OCI-LY1 (cell line): ENCODE data around the gene SLC13A1.

Experiments
- H2AFZ ChIP-seq: fragments of 200-600 bp; sonication (generic), shearing (Covaris generic); 2 replicates; pipeline ENCODE4 v1.6.0; 2014; ENCODE audit warnings: antibody characterized with exemption, mild to moderate bottlenecking, low read length
- H3F3A ChIP-seq: fragments of 200-600 bp; sonication (generic), shearing (Covaris generic); 2 replicates; pipeline ENCODE4 v1.6.0; 2014; ENCODE audit warnings: mild to moderate bottlenecking, antibody characterized with exemption, low read length, moderate library complexity; ENCODE audit not compliant: insufficient read depth
- H3K27ac ChIP-seq: fragments of 200-600 bp; sonication (generic); 2 replicates; pipeline ENCODE4 v1.5.1; 2014; ENCODE audit warnings: low read length, mixed run types, mild to moderate bottlenecking, low read depth; ENCODE audit not compliant: poor library complexity, severe bottlenecking
- H3K27me3 ChIP-seq: fragments of 200-600 bp; sonication (generic); 2 replicates; pipeline ENCODE4 v1.6.0; 2014; ENCODE audit warnings: antibody characterized with exemption, mild to moderate bottlenecking, low read length, moderate library complexity; ENCODE audit not compliant: insufficient read depth
- H3K36me3 ChIP-seq: fragments of 200-600 bp; sonication (generic); 2 replicates; pipeline ENCODE4 v1.6.1; 2014; ENCODE audit warnings: mild to moderate bottlenecking, antibody characterized with exemption, low read length, moderate library complexity, mixed read lengths; ENCODE audit not compliant: insufficient read depth
- H3K4me1 ChIP-seq: fragments of 200-600 bp; sonication (generic); 2 replicates; pipeline ENCODE4 v1.5.1; 2014; ENCODE audit warnings: mild to moderate bottlenecking, low read length, moderate library complexity; ENCODE audit not compliant: insufficient read depth, severe bottlenecking
- H3K4me2 ChIP-seq: fragments of 200-600 bp; sonication (generic), shearing (Covaris generic); 2 replicates; pipeline ENCODE4 v1.6.1; 2014; ENCODE audit warnings: low read length
- H3K4me3 ChIP-seq: fragments of 200-600 bp; sonication (generic); 2 replicates; pipeline ENCODE4 v1.5.1; 2014; ENCODE audit warnings: low read length, low read depth, mild to moderate bottlenecking, mixed read lengths; ENCODE audit not compliant: poor library complexity, severe bottlenecking
- H3K79me2 ChIP-seq: fragments of 200-600 bp; shearing (Covaris generic); 2 replicates; pipeline ENCODE4 v1.6.1; 2016; ENCODE audit warnings: mixed run types, low read length, mixed read lengths; ENCODE audit not compliant: insufficient read depth
- H3K9ac ChIP-seq: fragments of 200-600 bp; sonication (generic), shearing (Covaris generic); 2 replicates; pipeline ENCODE4 v1.6.1; 2014; ENCODE audit warnings: mild to moderate bottlenecking, low read length, mixed read lengths
- H3K9me2 ChIP-seq: fragments of 200-600 bp; sonication (generic), shearing (Covaris generic); 2 replicates; pipeline ENCODE4 v1.6.1; 2014; ENCODE audit warnings: low read depth, mild to moderate bottlenecking, low read length, mixed read lengths
- H3K9me3 ChIP-seq: fragments of 200-600 bp; shearing (Covaris generic); 2 replicates; pipeline ENCODE4 v1.6.1; 2014; ENCODE audit warnings: low read length, mixed read lengths
- H4K20me1 ChIP-seq: fragments of 200-600 bp; sonication (generic), shearing (Covaris generic); 2 replicates; pipeline ENCODE4 v1.6.0; 2016; ENCODE audit warnings: mild to moderate bottlenecking, low read length; ENCODE audit not compliant: insufficient read depth
- CTCF ChIP-seq: fragments of 200-600 bp; sonication (generic), shearing (Covaris generic); IDR thresholded peaks from 2 replicates; pipeline ENCODE4 v1.5.1; 2017; ENCODE audit warnings: mild to moderate bottlenecking, antibody characterized with exemption, low read length, moderate library complexity, mixed read lengths
- EZH2 ChIP-seq: fragments of 200-600 bp; sonication (generic), shearing (Covaris generic); IDR thresholded peaks from 2 replicates; pipeline ENCODE4 v1.8.0; 2017; ENCODE audit warnings: borderline replicate concordance, mixed run types, mild to moderate bottlenecking, antibody characterized with exemption, low read length, moderate library complexity, mixed read lengths

Gene SLC13A1

GRCh38 chr7:123115331-123115730, 84.4 kb downstream of the SLC13A1 start:
- TF ChIP-seq EZH2 (no peak), CTCF (no peak)
- H3K9ac ChIP-seq: no peak overlapping the region
- H4K20me1 ChIP-seq: no peaks in the 10 kb centered on the region
- H3K9me2 ChIP-seq: no peaks in the 10 kb centered on the region; the same call in 1 of the 2 replicates
- no peak overlapping the region for H3K27ac ChIP-seq
- no peak overlapping the region for H3K4me2 ChIP-seq
- H2AFZ ChIP-seq: no peak overlapping the region
- H3K9me3 ChIP-seq: no peaks in the 10 kb centered on the region
- no peaks in the 10 kb centered on the region for H3K4me1 ChIP-seq
- H3K79me2 ChIP-seq: no peaks in the 10 kb centered on the region
- H3K27me3 ChIP-seq: no peaks in the 10 kb centered on the region
- H3F3A ChIP-seq: no peaks in the 10 kb centered on the region
- H3K36me3 ChIP-seq: no peaks in the 10 kb centered on the region
- H3K4me3 ChIP-seq: no peak overlapping the region

GRCh38 chr7:123114288-123114687, 85.5 kb downstream of the SLC13A1 start:
- H3F3A ChIP-seq: no peaks in the 10 kb centered on the region
- no peak for TF ChIP-seq EZH2
- TF ChIP-seq CTCF: no peak
- H3K9ac ChIP-seq: no peak overlapping the region
- no peak overlapping the region for H3K27ac ChIP-seq
- no peak overlapping the region for H2AFZ ChIP-seq
- no peaks in the 10 kb centered on the region; the same call in 1 of the 2 replicates for H3K9me2 ChIP-seq
- H3K9me3 ChIP-seq: no peaks in the 10 kb centered on the region
- no peaks in the 10 kb centered on the region for H3K79me2 ChIP-seq
- H3K4me3 ChIP-seq: no peak overlapping the region
- H3K36me3 ChIP-seq: no peaks in the 10 kb centered on the region
- no peaks in the 10 kb centered on the region for H4K20me1 ChIP-seq
- no peaks in the 10 kb centered on the region for H3K4me1 ChIP-seq
- no peak overlapping the region for H3K4me2 ChIP-seq
- H3K27me3 ChIP-seq: no peaks in the 10 kb centered on the region

GRCh38 chr7:123112833-123113232, 86.9 kb downstream of the SLC13A1 start:
- Histone ChIP-seq H3K27me3 (no peaks in the 10 kb centered on the region), H4K20me1 (no peaks in the 10 kb centered on the region), H3K79me2 (no peaks in the 10 kb centered on the region), H3K36me3 (no peaks in the 10 kb centered on the region), H3K9me2 (no peaks in the 10 kb centered on the region), H3F3A (no peaks in the 10 kb centered on the region), H2AFZ (no peak overlapping the region), H3K4me1 (no peaks in the 10 kb centered on the region), H3K9ac (no peak overlapping the region), H3K27ac (no peak overlapping the region), H3K4me2 (no peak overlapping the region), H3K4me3 (no peak overlapping the region), H3K9me3 (no peaks in the 10 kb centered on the region)
- TF ChIP-seq EZH2 (no peak), CTCF (no peak)
